Stimulated activated CD8-positive, alpha-beta memory T cell treated with anti-CD3 and anti-CD28 coated beads, Interleukin-4, amount 100 ng/mL, for 48 hours (primary cell): ENCODE data around the gene AFG3L2.

ENCODE experiments used
- DNase-seq: peaks from one replicate; pipeline ENCODE4 v3.0.0-alpha.2; 2020

The AFG3L2 gene

DNA sequence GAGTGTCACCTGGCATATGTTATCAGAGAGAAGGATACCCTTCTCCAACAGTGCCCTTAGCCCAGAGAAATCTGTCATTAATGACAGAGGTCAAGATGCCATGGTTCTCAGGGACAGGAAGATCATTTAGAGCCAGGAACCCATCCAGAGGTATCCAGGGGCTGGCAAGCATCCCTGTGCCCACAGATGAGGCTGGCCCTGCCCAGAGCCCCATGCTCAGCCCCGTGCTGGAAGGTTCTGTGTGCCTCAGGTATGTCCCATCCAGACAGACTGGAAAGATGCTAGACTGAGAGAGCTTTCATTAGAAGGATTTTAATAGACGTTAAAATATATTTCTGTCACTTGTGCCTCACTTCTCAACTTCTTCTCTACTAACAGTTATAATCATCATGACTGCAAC lies 77.2 kb downstream of the AFG3L2 start:
- DNase-seq: no peak

DNA sequence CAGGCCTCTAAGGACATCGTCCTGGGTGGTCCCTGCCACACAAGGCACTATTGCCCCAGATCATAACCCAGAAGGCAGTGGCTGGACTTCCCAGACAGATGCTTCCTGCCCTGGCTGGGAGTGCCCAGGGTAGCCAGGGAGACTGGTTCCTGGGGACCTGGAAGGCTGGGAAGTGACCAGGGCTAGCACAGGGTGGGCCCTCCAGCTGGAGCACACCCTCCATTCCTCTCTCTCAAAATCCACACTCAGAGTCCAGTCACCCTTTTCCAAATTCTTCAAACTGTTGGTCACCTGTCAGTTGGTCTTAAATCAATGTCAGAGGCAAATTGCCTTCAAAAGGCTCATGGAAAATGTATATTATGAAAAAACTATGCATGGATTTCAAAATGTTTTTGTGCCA lies 80.6 kb downstream of the AFG3L2 start:
- DNase-seq: no peak

GRCh38 chr18:12296087-12296403 lies 81.0 kb downstream of the AFG3L2 start:
- DNase-seq: no peak

GRCh38 chr18:12295389-12296086 lies 81.5 kb downstream of the AFG3L2 start:
- no peak for DNase-seq

GRCh38 chr18:12293831-12294230 lies 83.2 kb downstream of the AFG3L2 start:
- DNase-seq: no peak

GRCh38 chr18:12291690-12292089 lies 85.3 kb downstream of the AFG3L2 start:
- no peak for DNase-seq

DNA sequence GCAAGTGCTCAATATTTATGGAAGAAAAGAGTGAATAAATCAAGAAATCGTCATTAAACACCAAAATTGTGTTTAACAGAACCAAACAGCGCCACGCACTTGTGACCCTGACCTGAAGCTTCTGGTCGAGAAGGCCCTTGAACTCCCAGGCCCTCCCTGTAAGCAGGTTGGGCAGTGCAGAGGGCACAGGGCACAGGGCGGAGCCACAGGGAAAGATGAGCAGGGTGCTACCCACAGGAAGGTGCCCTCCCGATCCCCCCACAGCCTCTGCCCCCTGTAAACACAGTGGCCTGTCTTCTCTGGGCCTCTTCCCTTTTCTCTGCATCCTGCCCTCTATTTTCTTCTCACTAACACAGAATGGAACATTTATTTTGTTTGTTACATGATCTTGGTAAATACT lies 85.9 kb downstream of the AFG3L2 start:
- DNase-seq: no peak

GRCh38 chr18:12290086-12290485 lies 86.9 kb downstream of the AFG3L2 start:
- DNase-seq: no peak

GRCh38 chr18:12288403-12288755 lies 88.6 kb downstream of the AFG3L2 start:
- DNase-seq: no peak

- no peak for DNase-seq
Observed at GRCh38 chr18:12287684-12288402, 89.2 kb downstream of the AFG3L2 start.

DNA sequence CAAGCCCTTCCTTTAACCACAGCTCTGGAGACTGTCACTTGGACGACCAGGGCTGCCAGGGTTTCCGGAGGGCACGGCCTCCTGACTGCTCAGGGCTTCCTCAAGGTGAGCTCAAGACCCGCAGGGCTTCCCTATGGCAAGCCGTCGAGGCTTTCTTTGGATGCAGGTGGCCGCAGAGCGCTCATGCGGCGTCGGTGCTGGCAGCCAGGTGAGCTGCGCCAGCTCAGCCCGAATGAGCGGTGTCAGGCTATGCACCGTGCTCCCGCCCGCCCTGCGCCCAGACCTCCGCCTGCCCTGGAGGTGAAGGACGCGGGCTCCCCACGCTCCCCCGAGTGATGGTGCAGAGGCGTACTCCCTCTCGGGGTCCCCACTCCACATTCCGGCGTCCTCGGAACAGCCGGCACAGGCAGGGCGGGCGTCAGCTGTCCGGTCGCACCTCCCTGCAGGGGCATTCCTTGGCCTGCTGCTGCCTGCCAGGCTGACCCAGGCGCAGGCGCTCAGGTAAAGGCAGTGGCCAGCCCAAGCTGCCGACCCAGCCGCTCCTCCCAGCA lies 89.8 kb downstream of the AFG3L2 start:
- no peak for DNase-seq

- DNase-seq: no peak
Observed at GRCh38 chr18:12283666-12284065, 93.4 kb downstream of the AFG3L2 start.

DNA sequence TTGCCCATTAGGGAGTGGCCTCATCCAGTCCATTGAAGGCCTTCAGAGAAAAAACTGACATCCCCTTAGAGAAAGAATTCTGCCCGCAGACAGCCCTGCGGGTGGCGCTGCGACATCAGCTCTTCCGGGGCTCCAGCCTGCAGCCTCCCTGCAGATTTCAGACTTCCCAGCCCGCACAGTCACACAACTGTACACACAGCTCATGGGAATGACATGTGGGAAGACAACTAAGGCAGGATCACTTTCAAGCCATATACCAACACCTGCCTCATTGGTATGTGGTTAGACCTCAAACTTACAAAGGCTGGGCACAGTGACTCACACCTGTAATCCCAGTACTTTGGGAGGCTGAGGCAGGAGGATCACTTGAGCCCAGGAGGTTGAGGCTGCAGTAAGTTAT lies 93.8 kb downstream of the AFG3L2 start:
- DNase-seq: no peak

DNA sequence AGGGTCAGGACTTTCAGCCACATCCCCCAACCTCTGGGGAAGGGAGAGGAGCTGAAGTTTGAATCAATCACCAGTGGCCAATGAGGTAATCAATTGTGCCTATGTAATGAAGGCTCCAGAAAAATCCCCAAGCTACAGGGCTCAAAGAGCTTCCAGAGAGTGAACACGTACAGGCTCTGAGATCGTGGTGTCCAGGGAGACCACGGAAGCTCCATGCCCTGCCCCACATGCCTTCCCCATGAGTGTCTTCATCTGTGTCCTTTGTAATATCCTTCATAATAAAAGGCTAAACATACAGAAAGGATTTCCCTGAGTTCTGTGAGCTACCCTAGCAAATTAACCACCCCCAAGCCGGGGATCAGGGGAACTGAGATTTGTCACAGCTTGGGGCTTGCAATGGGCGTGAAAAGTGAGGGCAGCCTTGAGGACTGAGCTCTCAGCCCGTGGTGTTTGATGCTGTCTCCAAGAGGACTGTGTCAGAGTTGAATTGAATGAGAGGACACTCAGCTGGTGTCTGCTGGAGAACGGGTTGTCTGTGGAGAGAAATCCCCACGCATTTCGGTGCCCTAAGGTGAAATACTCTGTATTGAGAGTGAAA lies 94.5 kb downstream of the AFG3L2 start:
- no peak for DNase-seq

DNA sequence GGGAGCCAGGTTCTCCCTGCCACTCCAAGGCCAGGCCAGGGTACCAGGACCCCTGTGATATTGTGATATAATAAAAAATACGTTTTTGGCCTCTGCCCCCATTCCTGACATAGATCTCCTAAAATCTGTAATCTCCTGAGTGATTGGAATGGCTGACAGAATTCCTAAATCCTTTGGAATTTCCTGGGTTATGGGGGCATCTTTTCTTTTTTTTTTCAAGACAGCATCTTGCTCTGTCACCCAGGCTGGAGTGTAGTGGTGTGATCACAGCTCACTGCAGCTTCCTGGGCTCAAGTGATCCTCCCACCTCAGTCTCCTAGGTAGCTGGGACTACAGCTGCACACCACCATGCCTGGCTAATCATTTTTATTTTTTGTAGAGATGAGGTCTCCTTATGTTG lies 95.2 kb downstream of the AFG3L2 start:
- no peak for DNase-seq

- no peak for DNase-seq
Observed at GRCh38 chr18:12279781-12280531, 97.1 kb downstream of the AFG3L2 start.
